ENCODE data around the gene SERPINB7.

GRCh38 chr18:63818212-63818611 is 43.0 kb downstream of the SERPINB7 start:
- TF ChIP-seq SPI1 (IDR thresholded peaks at IDR 0.05; ENCODE audit: low read depth, low read length), result no peak
- no peak for TF ChIP-seq POLR2AphosphoS5 (IDR thresholded peaks at IDR 0.05; ENCODE audit: low read depth, low read length)
- TF ChIP-seq POLR2A (IDR thresholded peaks at IDR 0.05; ENCODE audit: low read depth, low read length), result no peak
